Ishikawa (cell line): ENCODE results near the gene LURAP1L.

Experiments used
- CEBPB ChIP-seq: IDR thresholded peaks from 2 replicates; pipeline ENCODE4 v1.6.1; 2012
- CREB1 ChIP-seq: IDR thresholded peaks from 2 replicates; pipeline ENCODE4 v1.6.1; 2012; ENCODE audit warnings: low read depth
- EGR1 ChIP-seq: IDR thresholded peaks from 2 replicates; pipeline ENCODE4 v1.6.1; 2012
- EP300 ChIP-seq: IDR thresholded peaks from 2 replicates; pipeline ENCODE4 v1.6.1; 2012; ENCODE audit warnings: borderline replicate concordance
- FOXM1 ChIP-seq: IDR thresholded peaks from 2 replicates; pipeline ENCODE4 v1.6.1; 2012; ENCODE audit warnings: low read depth, borderline replicate concordance
- NFIC ChIP-seq: IDR thresholded peaks from 2 replicates; pipeline ENCODE4 v1.6.1; 2012
- RAD21 ChIP-seq: IDR thresholded peaks from 2 replicates; pipeline ENCODE4 v1.6.1; 2012; ENCODE audit warnings: low read depth
- TAF1 ChIP-seq: IDR thresholded peaks from 2 replicates; pipeline ENCODE4 v1.6.1; 2012; ENCODE audit warnings: low read depth, mild to moderate bottlenecking
- TCF12 ChIP-seq: IDR thresholded peaks from 2 replicates; pipeline ENCODE4 v1.6.1; 2012; ENCODE audit warnings: low read depth
- TEAD4 ChIP-seq: IDR thresholded peaks from 2 replicates; pipeline ENCODE4 v1.6.1; 2012
- YY1 ChIP-seq: IDR thresholded peaks from 2 replicates; pipeline ENCODE4 v1.6.1; 2012; ENCODE audit warnings: low read depth
- ZBTB7A ChIP-seq: IDR thresholded peaks from 2 replicates; pipeline ENCODE4 v1.6.1; 2012; ENCODE audit warnings: low read depth
- TF ChIP-seq, protein P1 (sequence below): IDR thresholded peaks from 2 replicates; pipeline ENCODE4 v1.6.1; 2012; ENCODE audit warnings: low read depth, mild to moderate bottlenecking
- TF ChIP-seq, protein P2 (sequence below): IDR thresholded peaks from 2 replicates; pipeline ENCODE4 v1.6.1; 2012
- TF ChIP-seq, protein P3 (sequence below): IDR thresholded peaks from 2 replicates; pipeline ENCODE4 v1.6.1; 2012

LURAP1L gene

DNA sequence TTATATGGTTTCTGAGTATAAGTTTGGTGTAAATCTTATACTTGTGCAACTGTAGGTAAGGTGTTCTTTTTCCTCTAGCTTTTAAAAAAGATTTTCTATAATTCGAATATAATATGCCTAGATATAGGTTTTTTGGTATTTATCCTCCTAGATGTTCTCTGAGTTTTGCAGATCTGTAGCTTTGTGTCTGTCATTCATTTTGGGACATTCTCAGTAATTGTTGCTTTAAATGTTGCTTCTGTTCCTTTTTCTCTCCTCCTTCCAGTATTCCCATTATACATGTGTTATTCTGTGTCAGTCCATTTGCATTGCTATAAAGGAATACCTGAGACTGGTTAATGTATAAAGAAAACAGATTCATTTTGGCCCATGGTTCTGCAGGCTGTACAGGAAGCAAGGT lies 33.7 kb downstream of the LURAP1L start:
- TF ChIP-seq, protein P1, sequence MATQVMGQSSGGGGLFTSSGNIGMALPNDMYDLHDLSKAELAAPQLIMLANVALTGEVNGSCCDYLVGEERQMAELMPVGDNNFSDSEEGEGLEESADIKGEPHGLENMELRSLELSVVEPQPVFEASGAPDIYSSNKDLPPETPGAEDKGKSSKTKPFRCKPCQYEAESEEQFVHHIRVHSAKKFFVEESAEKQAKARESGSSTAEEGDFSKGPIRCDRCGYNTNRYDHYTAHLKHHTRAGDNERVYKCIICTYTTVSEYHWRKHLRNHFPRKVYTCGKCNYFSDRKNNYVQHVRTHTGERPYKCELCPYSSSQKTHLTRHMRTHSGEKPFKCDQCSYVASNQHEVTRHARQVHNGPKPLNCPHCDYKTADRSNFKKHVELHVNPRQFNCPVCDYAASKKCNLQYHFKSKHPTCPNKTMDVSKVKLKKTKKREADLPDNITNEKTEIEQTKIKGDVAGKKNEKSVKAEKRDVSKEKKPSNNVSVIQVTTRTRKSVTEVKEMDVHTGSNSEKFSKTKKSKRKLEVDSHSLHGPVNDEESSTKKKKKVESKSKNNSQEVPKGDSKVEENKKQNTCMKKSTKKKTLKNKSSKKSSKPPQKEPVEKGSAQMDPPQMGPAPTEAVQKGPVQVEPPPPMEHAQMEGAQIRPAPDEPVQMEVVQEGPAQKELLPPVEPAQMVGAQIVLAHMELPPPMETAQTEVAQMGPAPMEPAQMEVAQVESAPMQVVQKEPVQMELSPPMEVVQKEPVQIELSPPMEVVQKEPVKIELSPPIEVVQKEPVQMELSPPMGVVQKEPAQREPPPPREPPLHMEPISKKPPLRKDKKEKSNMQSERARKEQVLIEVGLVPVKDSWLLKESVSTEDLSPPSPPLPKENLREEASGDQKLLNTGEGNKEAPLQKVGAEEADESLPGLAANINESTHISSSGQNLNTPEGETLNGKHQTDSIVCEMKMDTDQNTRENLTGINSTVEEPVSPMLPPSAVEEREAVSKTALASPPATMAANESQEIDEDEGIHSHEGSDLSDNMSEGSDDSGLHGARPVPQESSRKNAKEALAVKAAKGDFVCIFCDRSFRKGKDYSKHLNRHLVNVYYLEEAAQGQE, result no peak
- TF ChIP-seq FOXM1 (no peak), TAF1 (no peak)
- TF ChIP-seq, protein P2, sequence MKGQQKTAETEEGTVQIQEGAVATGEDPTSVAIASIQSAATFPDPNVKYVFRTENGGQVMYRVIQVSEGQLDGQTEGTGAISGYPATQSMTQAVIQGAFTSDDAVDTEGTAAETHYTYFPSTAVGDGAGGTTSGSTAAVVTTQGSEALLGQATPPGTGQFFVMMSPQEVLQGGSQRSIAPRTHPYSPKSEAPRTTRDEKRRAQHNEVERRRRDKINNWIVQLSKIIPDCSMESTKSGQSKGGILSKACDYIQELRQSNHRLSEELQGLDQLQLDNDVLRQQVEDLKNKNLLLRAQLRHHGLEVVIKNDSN, result no peak

DNA sequence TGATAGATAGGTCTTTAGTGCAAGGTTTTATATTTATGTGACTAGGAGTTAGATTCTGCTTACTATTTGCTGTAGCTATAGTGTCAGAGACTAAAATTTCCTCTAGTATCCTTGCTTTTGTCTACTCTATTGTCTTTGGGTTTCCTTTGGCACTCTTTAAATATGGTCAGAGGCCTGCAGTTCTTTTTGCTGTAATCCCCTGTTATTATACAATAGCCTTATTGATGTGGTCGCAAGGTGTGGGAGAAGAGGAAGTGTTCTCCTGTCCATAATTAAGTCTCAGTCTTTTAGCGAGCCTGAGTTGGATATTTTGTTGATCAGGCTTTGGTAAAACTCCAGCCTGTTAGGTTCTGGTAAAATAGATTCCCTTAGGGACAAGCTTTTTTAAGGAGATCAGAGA lies 34.9 kb downstream of the LURAP1L start:
- no peak for TF ChIP-seq NFIC

DNA sequence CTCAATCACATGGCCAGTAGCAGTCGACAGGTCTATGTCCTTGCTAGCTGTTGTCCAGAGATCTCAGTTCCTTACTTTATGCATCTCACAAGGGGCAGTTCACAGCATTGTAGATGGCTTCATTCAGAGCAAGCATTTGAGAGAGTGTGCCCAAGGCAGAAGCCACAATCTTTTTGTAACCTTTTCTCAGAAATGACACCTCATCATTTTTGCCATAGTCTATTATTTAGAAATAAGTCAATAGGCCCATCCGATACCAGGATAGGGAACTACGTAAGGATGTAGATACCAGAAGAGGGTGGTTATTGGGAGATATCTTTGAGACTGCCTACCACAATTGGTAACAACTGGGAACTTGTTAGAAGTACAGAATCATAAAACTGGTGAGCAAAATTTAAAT lies 37.1 kb downstream of the LURAP1L start:
- TF ChIP-seq ZBTB7A, result no peak
- TF ChIP-seq EGR1, result no peak
- no peak for TF ChIP-seq CEBPB
- TF ChIP-seq, protein P2, result no peak
- no peak for TF ChIP-seq TEAD4
- no peak for TF ChIP-seq NFIC
- no peak for TF ChIP-seq RAD21
- TF ChIP-seq, protein P1, result no peak
- TF ChIP-seq TCF12, result no peak
- no peak for TF ChIP-seq YY1
- no peak for TF ChIP-seq TAF1
- TF ChIP-seq CREB1, result no peak
- TF ChIP-seq EP300, result no peak

DNA sequence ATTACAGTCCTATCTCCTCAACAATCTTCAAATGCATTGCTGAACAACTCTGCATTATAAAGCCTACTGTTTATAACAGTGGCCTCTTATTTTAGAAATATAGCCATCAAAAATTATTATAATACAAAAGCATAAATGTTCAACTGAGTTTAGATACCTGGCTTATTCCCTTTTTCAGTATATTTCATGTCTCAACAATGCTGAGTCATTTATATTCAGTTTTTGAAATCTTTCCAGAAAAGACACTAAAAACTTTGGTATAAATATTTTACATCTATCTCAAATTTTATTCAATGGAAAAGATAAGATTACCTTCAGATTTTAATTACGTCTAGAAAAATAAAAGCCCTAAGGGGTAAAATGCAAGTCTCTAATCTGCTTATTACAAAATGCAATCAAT lies 37.9 kb downstream of the LURAP1L start:
- TF ChIP-seq CREB1, result no peak
- TF ChIP-seq TCF12, result no peak
- TF ChIP-seq, protein P2, result no peak
- no peak for TF ChIP-seq CEBPB
- no peak for TF ChIP-seq RAD21
- no peak for TF ChIP-seq EP300
- no peak for TF ChIP-seq ZBTB7A
- TF ChIP-seq TAF1, result no peak
- no peak for TF ChIP-seq YY1

DNA sequence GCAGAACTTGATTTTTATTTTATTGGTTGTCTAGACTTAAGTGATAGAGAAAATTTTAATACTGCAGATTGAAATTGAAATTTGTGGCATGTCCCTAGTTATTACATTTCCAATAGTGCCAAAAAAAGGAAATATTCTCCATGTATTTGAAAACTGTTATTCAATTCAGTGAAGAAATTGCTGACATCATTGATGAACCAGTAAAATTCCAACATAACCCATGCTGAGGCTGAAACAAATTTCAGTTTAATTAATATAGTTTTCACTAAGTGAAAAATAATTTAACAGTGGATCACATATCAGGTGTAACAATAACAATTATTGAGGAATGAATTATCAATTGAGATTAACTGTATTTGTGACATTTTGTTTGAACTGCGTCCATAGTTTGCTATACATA lies 38.7 kb downstream of the LURAP1L start:
- TF ChIP-seq EGR1 (no peak), TAF1 (no peak), ZBTB7A (no peak), YY1 (no peak), CREB1 (no peak), TEAD4 (no peak), EP300 (no peak), CEBPB (no peak), FOXM1 (no peak), TCF12 (no peak), NFIC (no peak), RAD21 (no peak)
- TF ChIP-seq, protein P2, result no peak
- TF ChIP-seq, protein P1, result no peak
- TF ChIP-seq, protein P3, sequence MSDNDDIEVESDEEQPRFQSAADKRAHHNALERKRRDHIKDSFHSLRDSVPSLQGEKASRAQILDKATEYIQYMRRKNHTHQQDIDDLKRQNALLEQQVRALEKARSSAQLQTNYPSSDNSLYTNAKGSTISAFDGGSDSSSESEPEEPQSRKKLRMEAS, result no peak
